Measurements from ENCODE around the gene CDC42BPG. TPM values are rescaled to one million over a fixed set of nuclear protein-coding genes. Genes with fewer than 3 reads are reported as not detected.

Gene CDC42BPG
- total RNA-seq, 1 experiment from 2014 or later = 0.02 TPM

- DNase-seq (ENCODE audit: extremely low read depth, low read depth) = no peak
Observed at GRCh38 chr11:64879244-64879900, 34.9 kb upstream of the CDC42BPG start.

- peak; percentile 94 for DNase-seq (ENCODE audit: extremely low read depth, low read depth)
Observed at GRCh38 chr11:64878494-64879243, 34.2 kb upstream of the CDC42BPG start, which contains the start of gene EHD1. TSS of gene EHD1 (minus strand) at chr11:64878621. CDS start at chr11:64878464, 157 bp downstream.

- DNase-seq (ENCODE audit: extremely low read depth, low read depth) = no peak
Observed at GRCh38 chr11:64878223-64878493, 33.7 kb upstream of the CDC42BPG start.

GRCh38 chr11:64877390-64878222 lies 33.2 kb upstream of the CDC42BPG start:
- no peak for DNase-seq (ENCODE audit: extremely low read depth, low read depth)

GRCh38 chr11:64876835-64877341 lies 32.4 kb upstream of the CDC42BPG start:
- no peak for DNase-seq (ENCODE audit: extremely low read depth, low read depth)

- DNase-seq (ENCODE audit: extremely low read depth, low read depth) = no peak
Observed at GRCh38 chr11:64876229-64876750, 31.8 kb upstream of the CDC42BPG start.

GRCh38 chr11:64875369-64876228 lies 31.1 kb upstream of the CDC42BPG start:
- DNase-seq (ENCODE audit: extremely low read depth, low read depth) = no peak

- DNase-seq (ENCODE audit: extremely low read depth, low read depth) = no peak
Observed at GRCh38 chr11:64874308-64875240, 30.1 kb upstream of the CDC42BPG start.

GRCh38 chr11:64872790-64873488 lies 28.5 kb upstream of the CDC42BPG start:
- DNase-seq (ENCODE audit: extremely low read depth, low read depth) = no peak

- DNase-seq (ENCODE audit: extremely low read depth, low read depth) = no peak
Observed at GRCh38 chr11:64871492-64871891, 27.0 kb upstream of the CDC42BPG start.

GRCh38 chr11:64870893-64871466 lies 26.5 kb upstream of the CDC42BPG start:
- DNase-seq (ENCODE audit: extremely low read depth, low read depth) = no peak

- no peak for DNase-seq (ENCODE audit: extremely low read depth, low read depth)
Observed at GRCh38 chr11:64870176-64870892, 25.9 kb upstream of the CDC42BPG start.

- DNase-seq (ENCODE audit: extremely low read depth, low read depth) = no peak
Observed at GRCh38 chr11:64869571-64870175, 25.2 kb upstream of the CDC42BPG start.

GRCh38 chr11:64868904-64869570 lies 24.6 kb upstream of the CDC42BPG start:
- DNase-seq (ENCODE audit: extremely low read depth, low read depth) = no peak

GRCh38 chr11:64867748-64868462 lies 23.5 kb upstream of the CDC42BPG start:
- DNase-seq (ENCODE audit: extremely low read depth, low read depth) = no peak

- no peak for DNase-seq (ENCODE audit: extremely low read depth, low read depth)
Observed at GRCh38 chr11:64866173-64866491, 21.7 kb upstream of the CDC42BPG start.
